Gastroesophageal sphincter (tissue), 4 donors: ENCODE data around the gene PHACTR1. TPM values are rescaled to one million over a fixed set of nuclear protein-coding genes. Genes with fewer than 3 reads are reported as not detected.

Experiments used
- ATAC-seq: fragments of 150-250 bp; one replicate; pipeline ENCODE4 v1.9.1; 2016; ENCODE audit warnings: mild to moderate bottlenecking, moderate library complexity
- H3K27ac ChIP-seq, 4 donors: fragments of 200-600 bp; sonication (generic) in 3 of 4; 1 replicate in 3 of 4; 2 replicates in 1 of 4; pipeline ENCODE4 v1.5.1; 2016 to 2019
- H3K27me3 ChIP-seq: fragments of 200-600 bp; sonication (generic); one replicate; pipeline ENCODE4 v1.5.1; 2019
- H3K36me3 ChIP-seq, 2 donors: fragments of 200-600 bp; sonication (generic); one replicate each; pipeline ENCODE4 v1.5.1; 2019; ENCODE audit warnings: control low read depth in 1 of 2
- H3K4me1 ChIP-seq, 3 donors: fragments of 200-600 bp; sonication (generic); 1 replicate in 2 of 3; 2 replicates in 1 of 3; pipeline ENCODE4 v1.5.1; 2016 to 2019; ENCODE audit warnings: control low read depth in 2 of 3
- H3K4me3 ChIP-seq, 2 donors: fragments of 200-600 bp; sonication (generic); one replicate each; pipeline ENCODE4 v1.5.1; 2019; ENCODE audit warnings: mild to moderate bottlenecking in 1 of 2, moderate library complexity in 1 of 2
- H3K9me3 ChIP-seq, 3 donors: fragments of 200-600 bp; sonication (generic); one replicate each; pipeline ENCODE4 v1.5.1; 2017 to 2019; ENCODE audit warnings: control low read depth in 2 of 3
- EP300 ChIP-seq: sonication (generic); formaldehyde crosslinking; IDR thresholded peaks from one replicate; pipeline ENCODE4 v1.6.1; 2017; ENCODE audit warnings: antibody characterized with exemption, mild to moderate bottlenecking
- POLR2A ChIP-seq, 2 donors: fragments of 450-650 bp; IDR thresholded peaks; one replicate each; pipeline ENCODE4 v1.6.1; 2017; ENCODE audit warnings: antibody characterized with exemption in 2 of 2, mild to moderate bottlenecking in 2 of 2, moderate library complexity in 1 of 2
- POLR2AphosphoS5 ChIP-seq: sonication (generic); formaldehyde crosslinking; IDR thresholded peaks from one replicate; pipeline ENCODE4 v1.6.1; 2017; ENCODE audit warnings: antibody characterized with exemption
- WGBS, 2 donors: methylation state at CpG; one replicate each; pipeline ENCODE4 v1.1.5; 2018; ENCODE audit warnings: low coverage in 1 of 2; 5-methylcytosine and 5-hydroxymethylcytosine counted together
- total RNA-seq, 4 donors: library from RNA; depleted of rRNA; stranded (reverse); fragments of >200 nt; gene quantifications; one replicate each; pipeline ENCODE4 v1.1.0, GENCODE V29; 2016
- TF ChIP-seq, protein P1 (sequence below), 4 experiments: fragments of 200-600 bp in 2 of 4; fragments of 450-650 bp in 2 of 4; sonication (generic) in 1 of 4; IDR thresholded peaks; one replicate each; pipeline ENCODE4 v1.5.1; 2017 to 2019; ENCODE audit warnings: antibody characterized with exemption in 4 of 4, mild to moderate bottlenecking in 2 of 4, moderate library complexity in 2 of 4

The PHACTR1 gene
- total RNA-seq, 4 donors from 2014 or later = 0.20 to 27.3 (median 2.2) TPM

DNA sequence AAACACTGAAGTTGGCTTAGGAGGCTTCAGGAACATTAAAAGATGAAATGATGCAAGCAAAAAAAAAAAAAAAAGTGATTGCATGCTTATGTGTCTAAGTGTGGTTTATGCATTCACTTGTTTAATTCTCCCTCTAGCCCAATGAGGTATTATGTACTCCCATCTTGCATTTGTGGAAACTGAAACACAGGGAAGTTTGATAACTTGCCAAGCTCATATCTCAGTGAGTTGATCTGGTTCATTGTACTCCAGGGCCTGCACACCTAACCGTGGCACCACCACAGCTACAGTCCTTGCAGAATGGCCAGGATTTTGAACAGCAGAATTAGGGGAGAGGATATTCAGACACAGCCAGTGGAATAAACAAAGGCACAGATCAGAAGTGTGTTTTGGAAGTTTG is 360.6 kb downstream of the PHACTR1 start:
- no peak for ATAC-seq
- no peaks in the 10 kb centered on the region for H3K4me1 ChIP-seq
- no peak for TF ChIP-seq POLR2AphosphoS5
- TF ChIP-seq POLR2A (IDR thresholded peaks at IDR 0.05) = no peak
- no peak for TF ChIP-seq EP300
- TF ChIP-seq, protein P1, sequence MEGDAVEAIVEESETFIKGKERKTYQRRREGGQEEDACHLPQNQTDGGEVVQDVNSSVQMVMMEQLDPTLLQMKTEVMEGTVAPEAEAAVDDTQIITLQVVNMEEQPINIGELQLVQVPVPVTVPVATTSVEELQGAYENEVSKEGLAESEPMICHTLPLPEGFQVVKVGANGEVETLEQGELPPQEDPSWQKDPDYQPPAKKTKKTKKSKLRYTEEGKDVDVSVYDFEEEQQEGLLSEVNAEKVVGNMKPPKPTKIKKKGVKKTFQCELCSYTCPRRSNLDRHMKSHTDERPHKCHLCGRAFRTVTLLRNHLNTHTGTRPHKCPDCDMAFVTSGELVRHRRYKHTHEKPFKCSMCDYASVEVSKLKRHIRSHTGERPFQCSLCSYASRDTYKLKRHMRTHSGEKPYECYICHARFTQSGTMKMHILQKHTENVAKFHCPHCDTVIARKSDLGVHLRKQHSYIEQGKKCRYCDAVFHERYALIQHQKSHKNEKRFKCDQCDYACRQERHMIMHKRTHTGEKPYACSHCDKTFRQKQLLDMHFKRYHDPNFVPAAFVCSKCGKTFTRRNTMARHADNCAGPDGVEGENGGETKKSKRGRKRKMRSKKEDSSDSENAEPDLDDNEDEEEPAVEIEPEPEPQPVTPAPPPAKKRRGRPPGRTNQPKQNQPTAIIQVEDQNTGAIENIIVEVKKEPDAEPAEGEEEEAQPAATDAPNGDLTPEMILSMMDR (IDR thresholded peaks at IDR 0.05) = no peak
- no peaks in the 10 kb centered on the region for H3K9me3 ChIP-seq
- WGBS, 2 donors = 80 to 100% methylated on average over 1 of the region's 1 CpG
- H3K27ac ChIP-seq = no peak overlapping the region
- H3K27me3 ChIP-seq = no peaks in the 10 kb centered on the region
- H3K4me3 ChIP-seq = no peak overlapping the region
- no peaks in the 10 kb centered on the region for H3K36me3 ChIP-seq

DNA sequence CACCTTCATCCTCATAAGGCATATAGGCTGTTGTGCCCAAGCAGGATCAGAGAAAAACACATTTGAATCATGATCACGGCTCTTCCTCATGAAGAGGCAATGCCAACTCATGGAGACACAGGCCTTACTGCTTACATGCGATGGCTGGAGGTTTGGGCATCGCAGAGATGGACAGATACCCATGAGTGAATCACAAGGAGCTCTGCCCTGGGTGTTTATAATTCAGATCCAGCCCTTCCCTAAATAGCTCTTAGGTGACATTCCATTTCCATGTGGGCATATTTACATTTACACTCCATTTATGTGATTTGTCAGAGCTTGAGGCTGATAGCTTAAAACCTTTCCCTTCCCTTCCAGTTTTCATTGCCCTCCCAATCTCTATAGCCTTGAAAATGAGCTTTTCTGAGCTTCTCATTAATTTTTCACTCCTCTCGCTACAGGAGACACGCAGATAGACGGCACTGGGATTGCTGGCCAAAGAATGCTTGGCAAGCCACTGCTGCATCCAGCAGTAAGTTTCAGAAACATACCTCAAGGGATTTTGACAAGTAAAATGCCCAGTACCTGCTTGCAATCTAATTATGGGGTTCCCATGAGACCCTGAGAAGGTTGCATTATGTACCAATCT is 362.6 kb downstream of the PHACTR1 start:
- H3K4me3 ChIP-seq = no peak overlapping the region
- ATAC-seq = no peak
- 57 to 64% methylated on average over 2 to 5 of the region's 6 CpGs for WGBS, 2 donors
- H3K4me1 ChIP-seq = no peaks in the 10 kb centered on the region
- peak; percentile 12 for TF ChIP-seq POLR2AphosphoS5
- no peak for TF ChIP-seq POLR2A (IDR thresholded peaks at IDR 0.05)
- H3K36me3 ChIP-seq = no peaks in the 10 kb centered on the region
- no peaks in the 10 kb centered on the region for H3K27me3 ChIP-seq
- H3K9me3 ChIP-seq = no peaks in the 10 kb centered on the region
- no peak overlapping the region for H3K27ac ChIP-seq

DNA sequence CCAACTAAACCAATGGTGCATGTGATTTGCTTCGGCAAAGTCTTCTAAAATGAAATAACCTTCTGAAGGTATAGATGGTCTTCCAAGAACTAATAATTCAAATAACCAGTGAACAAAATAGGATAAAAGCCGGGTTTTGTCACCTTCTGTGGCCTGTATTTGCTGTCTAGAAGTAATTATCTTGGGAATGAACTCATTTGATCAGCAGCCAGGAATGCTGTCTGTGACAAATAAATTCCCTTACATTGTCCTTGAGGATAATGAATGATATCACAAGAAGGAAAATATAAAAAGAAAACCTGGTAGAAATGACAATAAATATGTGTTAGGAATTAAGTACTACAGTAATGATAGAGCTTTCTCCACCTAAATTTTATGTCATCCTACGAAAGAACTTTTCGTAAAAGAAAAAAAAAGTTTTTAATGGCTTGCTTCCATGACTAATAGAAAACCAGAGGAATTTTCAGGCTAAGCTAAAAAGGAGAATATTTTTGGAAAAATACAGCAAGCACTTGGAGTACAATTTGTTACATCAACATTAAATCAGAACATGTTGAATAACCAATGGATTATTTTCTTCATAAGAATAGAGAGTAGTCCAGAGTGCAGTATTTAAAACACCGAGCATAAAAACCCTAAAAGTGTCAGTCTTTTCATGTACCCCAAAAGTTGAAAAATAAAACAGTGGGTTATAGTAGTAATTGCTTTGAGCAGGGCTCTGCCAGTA is 364.1 kb downstream of the PHACTR1 start:
- no peak for TF ChIP-seq POLR2AphosphoS5
- Histone ChIP-seq H3K4me3 (no peak overlapping the region), H3K27ac (no peak overlapping the region), H3K9me3 (no peaks in the 10 kb centered on the region), H3K4me1 (no peaks in the 10 kb centered on the region), H3K36me3 (no peaks in the 10 kb centered on the region), H3K27me3 (no peaks in the 10 kb centered on the region)
- 62 to 64% methylated on average over 5 of the region's 5 CpGs for WGBS, 2 donors
- ATAC-seq = no peak

DNA sequence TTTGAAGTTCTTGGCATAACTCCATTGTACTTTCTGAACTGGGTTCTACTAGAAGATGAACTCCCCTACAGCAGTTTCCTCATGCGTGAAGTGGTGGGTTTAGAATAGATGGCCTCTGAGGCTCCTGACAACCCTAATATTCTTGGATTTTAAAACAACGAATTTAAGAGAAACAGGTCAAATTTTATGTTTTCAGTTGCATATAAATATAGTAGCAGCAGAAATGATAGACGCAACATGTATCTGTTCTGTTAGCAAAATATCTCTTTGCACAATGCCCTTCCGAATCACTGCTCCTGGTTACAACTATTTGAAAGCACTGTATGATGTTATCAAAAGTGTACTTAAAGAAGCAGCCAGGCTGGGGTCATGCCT is 364.6 kb downstream of the PHACTR1 start:
- Histone ChIP-seq H3K4me1 (no peaks in the 10 kb centered on the region), H3K27ac (no peak overlapping the region), H3K36me3 (no peaks in the 10 kb centered on the region), H3K9me3 (no peaks in the 10 kb centered on the region), H3K27me3 (no peaks in the 10 kb centered on the region), H3K4me3 (no peak overlapping the region)
- no peak for TF ChIP-seq POLR2A (IDR thresholded peaks at IDR 0.05)
- no peak for TF ChIP-seq EP300
- TF ChIP-seq POLR2AphosphoS5 = no peak
- TF ChIP-seq, protein P1 (IDR thresholded peaks at IDR 0.05) = no peak
- no peak for ATAC-seq
- WGBS, 2 donors = 88 to 95% methylated on average over 4 of the region's 4 CpGs

DNA sequence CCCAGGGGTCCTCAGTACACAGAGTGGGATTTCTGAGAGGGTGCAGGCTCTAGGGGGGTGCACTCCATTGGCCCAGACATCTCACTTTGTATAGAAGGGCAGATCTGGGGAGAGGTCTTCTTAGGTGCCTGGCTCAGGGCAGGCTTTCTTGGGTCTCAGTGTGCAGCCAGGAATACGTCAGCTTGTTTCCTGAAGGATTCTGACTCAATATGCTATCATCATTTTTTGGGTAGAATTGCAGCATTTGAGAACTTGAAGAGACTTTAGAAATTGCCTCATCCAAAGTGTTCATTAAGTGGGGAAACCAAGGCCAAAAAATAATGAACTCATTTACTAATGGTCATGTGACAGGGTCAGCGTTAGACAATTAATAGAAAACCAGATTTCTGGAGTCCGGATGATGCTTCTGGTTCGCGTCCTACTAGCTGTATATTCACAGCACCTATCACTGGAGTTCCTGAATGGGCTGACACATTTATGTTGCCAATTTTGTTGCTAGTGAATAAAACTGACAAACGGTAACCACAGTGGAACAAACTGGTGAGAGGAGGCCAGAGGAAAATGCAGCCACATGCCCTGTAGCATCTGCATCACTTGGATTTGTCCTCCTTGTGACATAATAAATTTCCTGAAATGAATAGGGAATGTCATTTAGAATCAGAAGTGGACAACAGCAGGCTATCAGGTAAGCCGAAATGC is 372.9 kb downstream of the PHACTR1 start:
- no peaks in the 10 kb centered on the region for H3K36me3 ChIP-seq
- WGBS, 2 donors = 67 to 80% methylated on average over 2 to 7 of the region's 7 CpGs
- H3K27ac ChIP-seq = no peak overlapping the region
- peaks cover 0 to 4% (median 0%) of the 10 kb centered on the region in 3 donors for H3K9me3 ChIP-seq
- no peaks in the 10 kb centered on the region for H3K27me3 ChIP-seq
- no peaks in the 10 kb centered on the region for H3K4me1 ChIP-seq
- peak; percentile 41 for ATAC-seq
- no peak overlapping the region for H3K4me3 ChIP-seq
- TF ChIP-seq POLR2A (IDR thresholded peaks at IDR 0.05) = no peak
- TF ChIP-seq, protein P1 (IDR thresholded peaks at IDR 0.05) = no peak
- no peak for TF ChIP-seq POLR2AphosphoS5
- TF ChIP-seq EP300 = no peak
